GM20431 (cell line): Measurements from ENCODE around the gene IDI2.
"Not testable (repeated sequence)": the region's sequence is repeated elsewhere in the genome, so short reads cannot be mapped to it uniquely, and the experiment has no call there.

Experiments used
- in situ Hi-C: fragments of 300-500 bp; cut with MseI, MboI; formaldehyde crosslinking; loops from one replicate; pipeline ENCODE4 v1.15.0; 2020; ENCODE audit warnings: low sequenced_read_pairs; ENCODE audit not compliant: unreplicated experiment

Gene IDI2

GRCh38 chr10:1010703-1011102, 15.0 kb downstream of the IDI2 start:
- in situ Hi-C loops: no loop called here

GRCh38 chr10:1009947-1010346, 15.7 kb downstream of the IDI2 start:
- in situ Hi-C loops: not testable (repeated sequence)

GRCh38 chr10:1009071-1009494, 16.6 kb downstream of the IDI2 start:
- in situ Hi-C loops: no loop called here

- in situ Hi-C loops: no loop called here
These were observed 18.1 kb downstream of the IDI2 start for GRCh38 chr10:1007583-1007982.

- in situ Hi-C loops: no loop called here
These were observed 19.1 kb downstream of the IDI2 start for GRCh38 chr10:1006573-1006972.

GRCh38 chr10:1003884-1004670, 21.6 kb downstream of the IDI2 start:
- in situ Hi-C loops: no loop called here

- in situ Hi-C loops: no loop called here
These were observed 23.1 kb downstream of the IDI2 start for GRCh38 chr10:1002425-1003006.

- in situ Hi-C loops: no loop called here
These were observed 28.2 kb downstream of the IDI2 start for GRCh38 chr10:997266-998022.

GRCh38 chr10:996031-996430, 29.6 kb downstream of the IDI2 start:
- in situ Hi-C loops: no loop called here

GRCh38 chr10:995559-995926, 30.1 kb downstream of the IDI2 start:
- in situ Hi-C loops: no loop called here

GRCh38 chr10:994836-995558, 30.7 kb downstream of the IDI2 start:
- in situ Hi-C loops: no loop called here

- in situ Hi-C loops: no loop called here
These were observed 32.8 kb downstream of the IDI2 start for GRCh38 chr10:992871-993270.

GRCh38 chr10:992467-992866, 33.2 kb downstream of the IDI2 start:
- in situ Hi-C loops: no loop called here

GRCh38 chr10:990808-991207, 34.9 kb downstream of the IDI2 start:
- in situ Hi-C loops: no loop called here

GRCh38 chr10:988667-989545, 36.8 kb downstream of the IDI2 start:
- in situ Hi-C loops: no loop called here

GRCh38 chr10:987870-988666, 37.6 kb downstream of the IDI2 start, which contains the start of gene GTPBP4:
Gene GTPBP4 (plus strand): TSS chr10:988434. CDS start chr10:988480, 46 bp downstream.
- in situ Hi-C loops: no loop called here

- in situ Hi-C loops: no loop called here
These were observed 38.1 kb downstream of the IDI2 start for GRCh38 chr10:987620-987869.

- in situ Hi-C loops: no loop called here
These were observed 38.6 kb downstream of the IDI2 start for GRCh38 chr10:986881-987619.
